Stomach (tissue), 9 donors: Measurements from ENCODE around the gene FGF8. TPM values are rescaled to one million over a fixed set of nuclear protein-coding genes. Genes with fewer than 3 reads are reported as not detected.

Experiments used
- DNase-seq, 2 donors: peaks; one replicate each; pipeline versions ENCODE4 v3.0.0 to v3.0.0-alpha.2; 2013 to 2019
- H3K27ac ChIP-seq, 5 donors: fragments of 200-600 bp in 4 of 5; sonication (generic) in 4 of 5; one replicate each; pipeline ENCODE4 v1.5.1; 2013 to 2019; ENCODE audit warnings: mild to moderate bottlenecking in 1 of 5, moderate library complexity in 1 of 5
- H3K27me3 ChIP-seq, 3 donors: fragments of 200-600 bp; sonication (generic); one replicate each; pipeline ENCODE4 v1.5.1; 2017 to 2019; ENCODE audit warnings: mixed run types in 1 of 3
- H3K36me3 ChIP-seq, 4 donors: fragments of 200-600 bp; sonication (generic); 1 replicate in 3 of 4; 2 replicates in 1 of 4; pipeline ENCODE4 v1.5.1; 2016 to 2019
- H3K4me1 ChIP-seq, 4 donors: fragments of 200-600 bp; sonication (generic); one replicate each; pipeline ENCODE4 v1.5.1; 2016 to 2019
- H3K4me3 ChIP-seq, 4 donors: fragments of 200-600 bp; sonication (generic) in 3 of 4; one replicate each; pipeline ENCODE4 v1.5.1; 2016 to 2019; ENCODE audit warnings: mild to moderate bottlenecking in 1 of 4
- H3K9me3 ChIP-seq, 4 donors: fragments of 200-600 bp; sonication (generic); one replicate each; pipeline ENCODE4 v1.5.1; 2016 to 2019
- EP300 ChIP-seq: sonication (generic); formaldehyde crosslinking; IDR thresholded peaks from one replicate; pipeline ENCODE4 v1.6.1; 2017; ENCODE audit warnings: antibody characterized with exemption
- POLR2A ChIP-seq, 4 donors: fragments of 450-650 bp; IDR thresholded peaks; one replicate each; pipeline ENCODE4 v1.6.1; 2016; ENCODE audit warnings: antibody characterized with exemption in 4 of 4, control low read depth in 2 of 4, mild to moderate bottlenecking in 1 of 4, moderate library complexity in 1 of 4
- POLR2AphosphoS5 ChIP-seq, 3 donors: sonication (generic); formaldehyde crosslinking; IDR thresholded peaks; one replicate each; pipeline ENCODE4 v1.6.1; 2016; ENCODE audit warnings: antibody characterized with exemption in 3 of 3
- WGBS, 5 donors: extraction: QIAGEN DNeasy Blood & Tissue Kit in 3 of 5; methylation state at CpG; one replicate each; pipeline versions ENCODE4 v1.1.5 to v1.1.7; 2013 to 2018; 5-methylcytosine and 5-hydroxymethylcytosine counted together
- intact Hi-C: fragments of 100-400 bp; cut with DNase I; formaldehyde crosslinking; loops from one replicate; pipeline ENCODE4 v1.15.1; 2023; ENCODE audit warnings: low total_unique reads
- polyA plus RNA-seq, 3 donors: library from polyadenylated mRNA; stranded (reverse); fragments of 200-250 nt; gene quantifications; one replicate each; pipeline ENCODE4 v1.2.3, GENCODE V29; 2013
- total RNA-seq, 5 donors: library from RNA; depleted of rRNA; stranded (reverse); fragments of >200 nt; gene quantifications; one replicate each; pipeline versions ENCODE4 v1.1.0 to v1.2.3, GENCODE V29; 2014 to 2016
- TF ChIP-seq, protein P1 (sequence below), 7 experiments: fragments of 450-650 bp in 4 of 7; fragments of 200-600 bp in 3 of 7; sonication (generic) in 3 of 7; IDR thresholded peaks; one replicate each; pipeline ENCODE4 v1.5.1; 2016 to 2019; ENCODE audit warnings: antibody characterized with exemption in 7 of 7, control low read depth in 2 of 7, mild to moderate bottlenecking in 1 of 7
- donor health status: healthy with polysubstance abuse.
- donor health status: Bipolar disorder and iron deficiency.
- donor health status: healthy.

Gene FGF8
- total and polyA plus RNA-seq, 8 donors = not detected

DNA sequence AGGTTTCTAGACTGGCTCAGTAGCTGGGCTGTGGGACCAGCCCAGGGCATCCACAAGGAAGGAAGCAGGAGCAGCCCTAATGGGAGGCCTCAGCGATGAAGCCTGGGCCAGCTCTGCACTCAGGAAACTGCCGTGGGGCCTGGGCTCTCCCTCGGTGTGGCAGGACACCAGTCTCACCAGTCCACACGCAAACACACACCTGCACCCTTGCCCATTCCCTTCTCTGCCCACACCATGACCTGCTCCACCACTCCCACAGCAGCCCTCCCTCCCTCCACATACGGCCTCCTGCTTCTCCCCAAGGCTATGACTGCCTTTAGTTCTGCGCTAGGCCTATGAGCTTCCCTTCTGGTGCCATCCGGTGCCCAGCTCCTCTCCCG lies 7.1 kb downstream of the FGF8 start:
- TF ChIP-seq EP300 (no peak), POLR2A (IDR thresholded peaks at IDR 0.05) (no peak)
- H3K27me3 ChIP-seq = peaks cover 14 to 96% (median 41%) of the 10 kb centered on the region in 3 donors

DNA sequence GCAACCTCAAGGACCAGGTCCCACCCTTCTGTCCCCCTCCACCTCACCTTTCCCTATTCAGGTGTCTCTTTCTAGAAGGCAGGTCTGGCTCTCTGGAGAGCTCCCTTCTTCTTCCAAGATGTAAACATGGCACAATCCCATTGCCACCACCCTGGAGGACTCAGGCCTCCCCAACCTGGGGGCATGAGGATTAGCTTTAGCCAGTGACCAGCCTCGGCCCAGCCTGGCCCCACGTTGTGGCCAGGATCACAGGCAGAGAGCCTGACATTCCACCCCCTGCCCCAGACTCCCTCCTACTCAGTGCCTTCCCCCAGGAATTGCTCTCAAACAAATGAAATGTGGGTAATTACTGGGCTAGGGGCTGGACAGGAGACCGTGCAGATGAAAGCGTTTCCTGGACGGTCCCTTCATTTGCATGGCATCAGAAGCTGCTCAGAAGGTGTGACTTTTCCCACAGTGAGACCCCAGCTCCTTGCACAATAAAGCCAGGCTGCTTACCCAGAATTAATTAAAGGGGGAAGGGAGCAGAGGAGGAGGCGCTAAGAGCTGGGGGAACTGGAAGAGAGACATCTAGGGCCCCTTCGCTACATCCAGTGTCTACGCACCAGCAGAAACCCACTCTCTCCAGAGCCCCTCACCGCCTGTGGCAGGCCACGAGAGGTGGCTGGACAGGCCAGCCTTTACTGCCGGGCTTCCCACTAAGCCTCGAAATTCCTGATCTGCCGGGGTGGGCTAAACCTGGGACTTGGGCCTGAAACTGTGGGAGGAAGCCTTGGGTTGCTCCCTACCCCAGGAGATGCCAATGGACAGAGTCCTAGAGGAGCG lies 7.7 kb downstream of the FGF8 start:
- DNase-seq = no peak
- no peak overlapping the region for H3K27ac ChIP-seq
- no peak overlapping the region for H3K4me3 ChIP-seq
- peaks cover 0 to 2% (median under 1%) of the 10 kb centered on the region in 4 donors for H3K4me1 ChIP-seq
- no peaks in the 10 kb centered on the region for H3K9me3 ChIP-seq
- TF ChIP-seq, protein P1, sequence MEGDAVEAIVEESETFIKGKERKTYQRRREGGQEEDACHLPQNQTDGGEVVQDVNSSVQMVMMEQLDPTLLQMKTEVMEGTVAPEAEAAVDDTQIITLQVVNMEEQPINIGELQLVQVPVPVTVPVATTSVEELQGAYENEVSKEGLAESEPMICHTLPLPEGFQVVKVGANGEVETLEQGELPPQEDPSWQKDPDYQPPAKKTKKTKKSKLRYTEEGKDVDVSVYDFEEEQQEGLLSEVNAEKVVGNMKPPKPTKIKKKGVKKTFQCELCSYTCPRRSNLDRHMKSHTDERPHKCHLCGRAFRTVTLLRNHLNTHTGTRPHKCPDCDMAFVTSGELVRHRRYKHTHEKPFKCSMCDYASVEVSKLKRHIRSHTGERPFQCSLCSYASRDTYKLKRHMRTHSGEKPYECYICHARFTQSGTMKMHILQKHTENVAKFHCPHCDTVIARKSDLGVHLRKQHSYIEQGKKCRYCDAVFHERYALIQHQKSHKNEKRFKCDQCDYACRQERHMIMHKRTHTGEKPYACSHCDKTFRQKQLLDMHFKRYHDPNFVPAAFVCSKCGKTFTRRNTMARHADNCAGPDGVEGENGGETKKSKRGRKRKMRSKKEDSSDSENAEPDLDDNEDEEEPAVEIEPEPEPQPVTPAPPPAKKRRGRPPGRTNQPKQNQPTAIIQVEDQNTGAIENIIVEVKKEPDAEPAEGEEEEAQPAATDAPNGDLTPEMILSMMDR (IDR thresholded peaks at IDR 0.05) = no peak
- TF ChIP-seq POLR2AphosphoS5 (IDR thresholded peaks at IDR 0.05) (no peak), EP300 (no peak), POLR2A (IDR thresholded peaks at IDR 0.05) (no peak)
- H3K27me3 ChIP-seq = peaks cover 11 to 96% (median 35%) of the 10 kb centered on the region in 3 donors
- H3K36me3 ChIP-seq = no peaks in the 10 kb centered on the region
- intact Hi-C loops = no loop called here
- WGBS, 5 donors = 65 to 73% (median 73%) methylated on average over 12 to 14 of the region's 14 CpGs

More for the DNA sequence above, 7.1 kb downstream of the FGF8 start:
- intact Hi-C loops = no loop called here
- peaks cover 0 to 8% (median 2%) of the 10 kb centered on the region in 4 donors for H3K4me1 ChIP-seq
- WGBS, 5 donors = 80 to 89% (median 86%) methylated on average over 6 to 8 of the region's 8 CpGs
- H3K36me3 ChIP-seq = no peaks in the 10 kb centered on the region
- H3K27ac ChIP-seq = no peak overlapping the region
- no peak for DNase-seq
- no peak overlapping the region for H3K4me3 ChIP-seq
- no peaks in the 10 kb centered on the region for H3K9me3 ChIP-seq

DNA sequence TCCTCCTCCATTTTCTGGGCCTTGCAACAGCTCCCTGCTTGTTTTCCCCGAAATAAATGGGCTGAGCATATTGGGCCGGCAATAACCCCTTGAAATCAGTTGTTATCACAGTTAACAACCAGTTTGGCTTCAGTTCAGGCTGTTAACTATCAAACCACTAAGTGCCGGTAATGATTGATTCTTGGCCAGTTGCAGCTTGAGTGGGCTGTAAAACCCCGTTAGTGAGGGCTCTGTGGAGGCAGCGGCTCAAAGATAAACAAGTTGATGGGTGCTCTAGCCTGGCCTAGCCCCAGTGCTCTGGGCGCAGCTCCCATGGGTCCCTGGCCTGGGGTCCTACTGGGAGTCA lies 8.3 kb downstream of the FGF8 start:
- H3K9me3 ChIP-seq = no peaks in the 10 kb centered on the region
- peaks cover 5 to 95% (median 29%) of the 10 kb centered on the region in 3 donors for H3K27me3 ChIP-seq
- H3K36me3 ChIP-seq = no peaks in the 10 kb centered on the region
- no peak for TF ChIP-seq POLR2AphosphoS5 (IDR thresholded peaks at IDR 0.05)
- no peak for TF ChIP-seq POLR2A (IDR thresholded peaks at IDR 0.05)
- TF ChIP-seq EP300 = no peak
- TF ChIP-seq, protein P1 (IDR thresholded peaks at IDR 0.05) = no peak
- no peak overlapping the region for H3K27ac ChIP-seq
- 27 to 39% (median 36%) methylated on average over 6 of the region's 6 CpGs for WGBS, 5 donors
- H3K4me3 ChIP-seq = no peak overlapping the region
- peak in 1 of 2 donors; percentile 14 for DNase-seq
- H3K4me1 ChIP-seq = no peaks in the 10 kb centered on the region
- intact Hi-C loops = no loop called here

DNA sequence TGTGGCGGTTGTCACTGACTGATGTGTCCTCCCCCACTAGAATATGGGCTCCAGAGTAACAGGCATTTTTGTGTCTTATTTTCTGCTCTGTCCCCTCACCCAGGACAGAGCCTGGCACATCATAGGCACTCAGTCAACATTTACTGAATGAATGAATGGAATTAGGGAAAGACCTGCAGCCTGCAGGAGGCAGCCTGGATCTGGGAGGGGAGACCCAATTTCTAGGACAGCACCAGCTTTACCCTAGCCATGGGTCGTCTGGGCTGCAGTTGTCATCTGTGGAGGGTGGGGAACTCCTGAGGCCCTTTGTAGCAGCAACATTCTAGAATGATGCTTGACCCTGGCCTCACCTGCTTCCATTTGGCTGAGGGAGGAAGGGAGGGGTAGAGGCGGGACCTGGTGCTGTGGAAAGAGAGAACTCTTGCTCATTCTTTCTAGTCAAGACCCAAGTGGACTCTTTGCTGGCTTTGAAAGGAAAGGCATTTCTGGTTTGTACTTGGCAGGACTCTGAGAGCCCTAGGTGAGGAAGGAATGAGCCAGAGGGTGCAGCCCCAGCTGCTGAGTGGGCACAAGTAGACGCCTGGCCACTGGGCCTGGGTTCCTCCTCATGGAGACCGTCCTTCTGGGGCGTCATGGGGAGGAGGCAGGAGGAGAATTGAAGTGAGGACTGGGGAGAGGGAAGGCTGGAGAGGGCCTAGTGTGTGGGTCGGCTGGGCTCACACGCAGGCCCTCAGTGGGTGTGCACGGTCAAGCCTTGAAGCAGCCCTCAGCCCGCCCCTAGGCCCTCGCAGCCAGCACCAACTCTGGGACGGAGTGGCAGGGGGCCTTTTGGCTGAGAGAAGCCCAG lies 8.9 kb downstream of the FGF8 start:
- Histone ChIP-seq H3K4me3 (no peak overlapping the region), H3K27ac (no peak overlapping the region), H3K4me1 (no peaks in the 10 kb centered on the region), H3K36me3 (no peaks in the 10 kb centered on the region), H3K27me3 (peaks cover 4 to 95% (median 23%) of the 10 kb centered on the region in 3 donors), H3K9me3 (no peaks in the 10 kb centered on the region)
- intact Hi-C loops = no loop called here
- WGBS, 5 donors = 67 to 80% (median 75%) methylated on average over 12 of the region's 12 CpGs
- TF ChIP-seq POLR2A (IDR thresholded peaks at IDR 0.05) = no peak
- no peak for TF ChIP-seq POLR2AphosphoS5 (IDR thresholded peaks at IDR 0.05)
- TF ChIP-seq, protein P1 (IDR thresholded peaks at IDR 0.05) = no peak
- TF ChIP-seq EP300 = no peak
- no peak for DNase-seq
